ENCODE results near the gene NBEA.

The NBEA gene

GRCh38 chr13:35573639-35574038 lies 631.6 kb downstream of the NBEA start:
- DNase-seq (ENCODE audit: low read depth in 2 of 2): no peak

- DNase-seq (ENCODE audit: low read depth in 2 of 2): no peak
These were observed 650.4 kb downstream of the NBEA start for GRCh38 chr13:35592457-35592856.

- no peak for DNase-seq (ENCODE audit: low read depth in 2 of 2)
These were observed 651.6 kb downstream of the NBEA start for GRCh38 chr13:35593651-35594050.

GRCh38 chr13:35594096-35594495 lies 652.0 kb downstream of the NBEA start:
- DNase-seq (ENCODE audit: low read depth in 2 of 2): no peak

- DNase-seq (ENCODE audit: low read depth in 2 of 2): no peak
These were observed 653.1 kb downstream of the NBEA start for GRCh38 chr13:35595181-35595580.

- no peak for DNase-seq (ENCODE audit: low read depth in 2 of 2)
These were observed 654.4 kb downstream of the NBEA start for GRCh38 chr13:35596321-35597030.

GRCh38 chr13:35597451-35597850 lies 655.4 kb downstream of the NBEA start:
- no peak for DNase-seq (ENCODE audit: low read depth in 2 of 2)

GRCh38 chr13:35598233-35598632 lies 656.2 kb downstream of the NBEA start:
- DNase-seq (ENCODE audit: low read depth in 2 of 2): no peak

- DNase-seq (ENCODE audit: low read depth in 2 of 2): no peak
These were observed 656.8 kb downstream of the NBEA start for GRCh38 chr13:35598790-35599369.

- DNase-seq (ENCODE audit: low read depth in 2 of 2): no peak
These were observed 657.3 kb downstream of the NBEA start for GRCh38 chr13:35599384-35599783.

GRCh38 chr13:35600137-35600536 lies 658.1 kb downstream of the NBEA start:
- DNase-seq (ENCODE audit: low read depth in 2 of 2): no peak

GRCh38 chr13:35603593-35604285 lies 661.7 kb downstream of the NBEA start:
- DNase-seq (ENCODE audit: low read depth in 2 of 2): no peak

- DNase-seq (ENCODE audit: low read depth in 2 of 2): no peak
These were observed 672.6 kb downstream of the NBEA start for GRCh38 chr13:35614666-35615065.

- no peak for DNase-seq (ENCODE audit: low read depth in 2 of 2)
These were observed 675.4 kb downstream of the NBEA start for GRCh38 chr13:35617420-35617819.

GRCh38 chr13:35618565-35619083 lies 676.6 kb downstream of the NBEA start:
- DNase-seq (ENCODE audit: low read depth in 2 of 2): no peak

- DNase-seq (ENCODE audit: low read depth in 2 of 2): no peak
These were observed 679.9 kb downstream of the NBEA start for GRCh38 chr13:35621989-35622388.

GRCh38 chr13:35629026-35629425 lies 687.0 kb downstream of the NBEA start:
- no peak for DNase-seq (ENCODE audit: low read depth in 2 of 2)

GRCh38 chr13:35630551-35631275 lies 688.6 kb downstream of the NBEA start:
- no peak for DNase-seq (ENCODE audit: low read depth in 2 of 2)

- DNase-seq (ENCODE audit: low read depth in 2 of 2): no peak
These were observed 689.6 kb downstream of the NBEA start for GRCh38 chr13:35631666-35632065.

- no peak for DNase-seq (ENCODE audit: low read depth in 2 of 2)
These were observed 701.6 kb downstream of the NBEA start for GRCh38 chr13:35643625-35644024.

GRCh38 chr13:35646056-35646774 lies 704.1 kb downstream of the NBEA start:
- no peak for DNase-seq (ENCODE audit: low read depth in 2 of 2)

GRCh38 chr13:35648201-35648600 lies 706.1 kb downstream of the NBEA start:
- DNase-seq (ENCODE audit: low read depth in 2 of 2): no peak

All from stimulated activated CD8-positive, alpha-beta memory T cell treated with anti-CD3 and anti-CD28 coated beads, Interleukin-7, amount 100 ng/mL, for 4 hours (primary cell).